A673 (cell line): Measurements from ENCODE around the gene SOX5. TPM values are rescaled to one million over a fixed set of nuclear protein-coding genes. Genes with fewer than 3 reads are reported as not detected.
"Not testable (repeated sequence)": the region's sequence is repeated elsewhere in the genome, so short reads cannot be mapped to it uniquely, and the experiment has no call there.

Source experiments
- BruUV-seq: library from RNA; stranded (reverse); fragments of 400-500 nt; replicated peaks from 2 replicates; lab custom pipeline; 2021; lab: Mats Ljungman, UMichigan
- CTCF ChIA-PET: fragments of 300-600 bp; sonication (Branson Sonifier 250); formaldehyde crosslinking; loops from one replicate; lab custom pipeline; 2022; ENCODE audit warnings: antibody characterized with exemption; lab: Charles Lee
- POLR2A ChIA-PET: fragments of 300-600 bp; sonication (Branson Sonifier 250); formaldehyde crosslinking; loops from one replicate; lab custom pipeline; 2022; ENCODE audit warnings: antibody characterized with exemption; ENCODE audit not compliant: low non-redundant PET; lab: Charles Lee
- DNase-seq: peaks from one replicate; pipeline ENCODE4 v3.0.0-alpha.2; 2015; ENCODE audit warnings: low spot score
- H3K27ac ChIP-seq: fragments of 200-600 bp; sonication (generic); 2 replicates; pipeline ENCODE4 v1.5.1; 2016; ENCODE audit warnings: mixed run types, low read depth, mild to moderate bottlenecking, mixed read lengths, antibody characterized with exemption, low read length; ENCODE audit not compliant: poor library complexity, severe bottlenecking
- H3K27me3 ChIP-seq: fragments of 200-600 bp; sonication (generic); replicated peaks from 2 replicates; pipeline ENCODE4 v1.6.1; 2017; ENCODE audit warnings: mixed run types, low read depth, mild to moderate bottlenecking, mixed read lengths, antibody characterized with exemption, low read length; ENCODE audit not compliant: insufficient read depth, poor library complexity
- H3K36me3 ChIP-seq: fragments of 200-600 bp; sonication (generic); 2 replicates; pipeline ENCODE4 v1.6.1; 2016; ENCODE audit warnings: mixed run types, mild to moderate bottlenecking, mixed read lengths, antibody characterized with exemption, low read length; ENCODE audit not compliant: insufficient read depth, poor library complexity, severe bottlenecking
- H3K4me1 ChIP-seq: fragments of 200-600 bp; sonication (generic); 2 replicates; pipeline ENCODE4 v1.6.1; 2017; ENCODE audit warnings: mixed run types, mild to moderate bottlenecking, mixed read lengths, antibody characterized with exemption, low read length; ENCODE audit not compliant: insufficient read depth, poor library complexity, severe bottlenecking
- H3K4me3 ChIP-seq: fragments of 200-600 bp; sonication (generic); 2 replicates; pipeline ENCODE4 v1.5.1; 2016; ENCODE audit warnings: low read depth, mixed run types, mild to moderate bottlenecking, mixed read lengths, low read length; ENCODE audit not compliant: poor library complexity, severe bottlenecking
- H3K9me3 ChIP-seq: fragments of 200-600 bp; sonication (generic); 2 replicates; pipeline ENCODE4 v1.6.1; 2016; ENCODE audit warnings: mixed run types, low read depth, mild to moderate bottlenecking, mixed read lengths, antibody characterized with exemption, low read length; ENCODE audit not compliant: poor library complexity, severe bottlenecking
- EZH2 ChIP-seq: fragments of 200-600 bp; sonication (generic); IDR thresholded peaks from 2 replicates; pipeline ENCODE4 v1.6.1; 2017; ENCODE audit warnings: borderline replicate concordance, low read depth, mild to moderate bottlenecking, mixed read lengths, antibody characterized with exemption, low read length; ENCODE audit not compliant: poor library complexity, severe bottlenecking
- intact Hi-C: fragments of 100-400 bp; cut with micrococcal nuclease; formaldehyde crosslinking; loops from one replicate; pipeline ENCODE4 v1.10.0; 2022; ENCODE audit not compliant: unreplicated experiment
- total RNA-seq: library from RNA; stranded (reverse); gene quantifications from 2 replicates; pipeline ENCODE4 v1.2.3, GENCODE V29; 2021
- TF ChIP-seq, protein P1 (sequence below): fragments of 300-800, 200-600 bp; sonication (generic); conservative IDR thresholded peaks from 2 replicates; pipeline ENCODE4 v1.5.1; 2017; ENCODE audit warnings: low read depth, mild to moderate bottlenecking, antibody characterized with exemption, low read length, moderate library complexity, mixed read lengths

Gene SOX5
- total RNA-seq, 1 experiment from 2014 or later, result 11.9 TPM

DNA sequence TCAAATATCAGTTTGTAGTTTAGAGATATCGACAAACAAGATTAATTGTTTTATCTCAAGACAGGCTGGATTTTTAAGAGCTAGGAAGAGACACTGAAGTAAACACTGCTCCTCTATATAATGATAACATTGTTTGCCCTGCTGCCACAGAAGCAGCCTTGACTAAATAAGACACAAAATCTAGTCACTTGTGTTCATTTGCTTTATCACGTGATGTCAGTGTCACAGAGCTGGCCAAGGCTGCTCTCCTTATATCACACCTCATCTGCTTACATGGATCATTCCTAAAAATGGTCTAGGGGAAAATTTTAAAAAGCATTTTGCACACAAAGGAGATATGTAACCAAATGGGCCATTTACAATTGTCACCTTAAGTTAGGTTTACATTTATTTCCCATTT lies 64.1 kb downstream of the SOX5 start:
- intact Hi-C loops, result no loop called here
- CTCF ChIA-PET, result no interaction called here
- no TSS peak for BruUV-seq

DNA sequence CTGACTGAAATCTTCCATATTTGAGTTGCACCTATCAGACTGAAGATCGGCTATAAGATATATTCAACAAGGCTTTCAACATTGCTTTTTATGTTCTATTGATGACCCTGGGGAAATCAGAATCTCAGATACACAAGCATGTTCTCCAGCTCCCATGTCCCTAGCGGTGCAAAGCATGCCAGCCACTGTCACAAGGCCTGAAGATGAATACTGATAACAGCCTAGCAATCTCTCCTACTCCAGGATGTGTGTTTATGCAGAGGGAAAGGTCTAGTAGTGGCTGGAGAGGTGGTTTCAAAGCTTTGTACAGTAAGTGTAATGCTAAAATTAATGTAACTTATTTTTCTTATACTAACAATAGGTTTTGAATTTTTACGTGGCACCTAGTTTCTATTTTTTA lies 64.6 kb downstream of the SOX5 start:
- Histone ChIP-seq H3K9me3 (no peaks in the 10 kb centered on the region), H3K27me3 (no peaks in the 10 kb centered on the region), H3K36me3 (no peaks in the 10 kb centered on the region), H3K4me3 (no peak overlapping the region), H3K4me1 (peaks cover 11% of the 10 kb centered on the region), H3K27ac (no peak overlapping the region)
- intact Hi-C loops, result no loop called here
- DNase-seq, result no peak
- no TSS peak for BruUV-seq
- POLR2A ChIA-PET, result no interaction called here
- no peak for TF ChIP-seq EZH2
- TF ChIP-seq, protein P1, sequence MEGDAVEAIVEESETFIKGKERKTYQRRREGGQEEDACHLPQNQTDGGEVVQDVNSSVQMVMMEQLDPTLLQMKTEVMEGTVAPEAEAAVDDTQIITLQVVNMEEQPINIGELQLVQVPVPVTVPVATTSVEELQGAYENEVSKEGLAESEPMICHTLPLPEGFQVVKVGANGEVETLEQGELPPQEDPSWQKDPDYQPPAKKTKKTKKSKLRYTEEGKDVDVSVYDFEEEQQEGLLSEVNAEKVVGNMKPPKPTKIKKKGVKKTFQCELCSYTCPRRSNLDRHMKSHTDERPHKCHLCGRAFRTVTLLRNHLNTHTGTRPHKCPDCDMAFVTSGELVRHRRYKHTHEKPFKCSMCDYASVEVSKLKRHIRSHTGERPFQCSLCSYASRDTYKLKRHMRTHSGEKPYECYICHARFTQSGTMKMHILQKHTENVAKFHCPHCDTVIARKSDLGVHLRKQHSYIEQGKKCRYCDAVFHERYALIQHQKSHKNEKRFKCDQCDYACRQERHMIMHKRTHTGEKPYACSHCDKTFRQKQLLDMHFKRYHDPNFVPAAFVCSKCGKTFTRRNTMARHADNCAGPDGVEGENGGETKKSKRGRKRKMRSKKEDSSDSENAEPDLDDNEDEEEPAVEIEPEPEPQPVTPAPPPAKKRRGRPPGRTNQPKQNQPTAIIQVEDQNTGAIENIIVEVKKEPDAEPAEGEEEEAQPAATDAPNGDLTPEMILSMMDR, result no peak
- CTCF ChIA-PET, result no interaction called here

More for the DNA sequence above, 64.1 kb downstream of the SOX5 start:
- H3K9me3 ChIP-seq, result no peaks in the 10 kb centered on the region
- H3K36me3 ChIP-seq, result no peaks in the 10 kb centered on the region
- H3K4me3 ChIP-seq, result no peak overlapping the region
- DNase-seq, result no peak
- H3K27me3 ChIP-seq, result no peaks in the 10 kb centered on the region
- TF ChIP-seq, protein P1, result no peak
- TF ChIP-seq EZH2, result no peak
- POLR2A ChIA-PET, result no interaction called here
- no peak overlapping the region for H3K27ac ChIP-seq
- peaks cover 11% of the 10 kb centered on the region for H3K4me1 ChIP-seq

DNA sequence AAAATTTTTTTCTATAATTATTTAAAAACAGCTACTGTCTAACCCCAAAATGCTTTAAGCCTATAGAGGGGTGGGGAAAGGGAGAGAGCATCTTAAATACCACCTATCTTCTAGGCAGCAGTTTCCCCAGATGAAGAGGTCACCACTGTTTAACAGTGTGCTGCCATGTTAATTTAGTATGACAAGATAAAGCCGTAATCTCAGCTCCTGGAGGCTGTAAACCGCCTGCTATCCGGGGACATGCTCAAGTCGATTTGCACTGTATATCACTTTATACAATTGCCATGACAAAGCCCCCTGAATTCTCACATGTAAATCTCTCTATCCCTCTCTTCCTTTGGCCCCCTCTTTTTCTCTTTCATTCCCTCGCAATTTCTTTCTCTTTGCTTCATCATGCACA lies 68.5 kb downstream of the SOX5 start:
- H3K36me3 ChIP-seq, result no peaks in the 10 kb centered on the region
- no peaks in the 10 kb centered on the region for H3K4me1 ChIP-seq
- ChIA-PET POLR2A (no interaction called here), CTCF (no interaction called here)
- no TSS peak for BruUV-seq
- intact Hi-C loops, result no loop called here
- H3K9me3 ChIP-seq, result no peaks in the 10 kb centered on the region
- no peaks in the 10 kb centered on the region for H3K27me3 ChIP-seq
- no peak for DNase-seq
- no peak overlapping the region for H3K27ac ChIP-seq
- TF ChIP-seq EZH2, result no peak
- TF ChIP-seq, protein P1, result no peak
- H3K4me3 ChIP-seq, result no peak overlapping the region

DNA sequence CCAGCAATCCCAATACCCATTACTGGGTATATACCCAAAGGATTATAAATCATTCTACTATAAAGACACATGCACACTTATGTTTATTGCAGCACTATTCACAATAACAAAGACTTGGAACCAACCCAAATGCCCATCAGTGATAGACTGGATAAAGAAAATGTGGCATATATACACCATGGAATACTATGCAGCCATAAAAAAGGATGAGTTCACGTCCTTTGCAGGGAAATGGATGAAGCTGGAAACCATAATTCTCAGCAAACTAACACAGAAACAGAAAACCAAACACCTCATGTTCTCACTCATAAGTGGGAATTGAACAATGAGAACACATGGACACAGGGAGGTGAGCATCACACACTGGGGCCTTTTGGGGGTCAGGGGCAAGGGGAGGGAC lies 72.9 kb downstream of the SOX5 start:
- CTCF ChIA-PET, H3K27me3 ChIP-seq, H3K36me3 ChIP-seq, POLR2A ChIA-PET, intact Hi-C loops, H3K4me1 ChIP-seq, BruUV-seq, DNase-seq, H3K4me3 ChIP-seq, H3K9me3 ChIP-seq, H3K27ac ChIP-seq: not testable (repeated sequence)
